Common myeloid progenitor, CD34-positive (primary cell): ENCODE results near the gene NFKB1.

Source experiments
- CTCF ChIA-PET: fragments of 350-600 bp; sonication (Branson Sonifier 250); formaldehyde crosslinking; loops from one replicate; lab custom pipeline; 2021; ENCODE audit warnings: antibody characterized with exemption; lab: Charles Lee
- POLR2A ChIA-PET: fragments of 350-600 bp; sonication (Branson Sonifier 250); formaldehyde crosslinking; loops from one replicate; lab custom pipeline; 2021; ENCODE audit warnings: antibody characterized with exemption; lab: Charles Lee
- DNase-seq, 3 donors: peaks; one replicate each; pipeline versions ENCODE4 v3.0.0 to v3.0.0-alpha.2; 2013
- H3K27ac ChIP-seq, 2 experiments: 1 replicate in 1 of 2; 2 replicates in 1 of 2; pipeline ENCODE4 v1.7.0; 2013; ENCODE audit warnings: inconsistent platforms in 2 of 2, low read length in 2 of 2, mild to moderate bottlenecking in 2 of 2, low read depth in 1 of 2, moderate library complexity in 1 of 2; ENCODE audit not compliant: severe bottlenecking in 2 of 2, insufficient read depth in 1 of 2, poor library complexity in 1 of 2
- H3K27me3 ChIP-seq, 5 experiments: replicated peaks in 2 of 5; 1 replicate in 3 of 5; 2 replicates in 2 of 5; pipeline versions ENCODE4 v1.6.1 to v1.7.0; 2013; ENCODE audit warnings: low read length in 4 of 5, mild to moderate bottlenecking in 2 of 5, moderate library complexity in 2 of 5, inconsistent platforms in 1 of 5; ENCODE audit not compliant: insufficient read depth in 5 of 5, control insufficient read depth in 4 of 5
- H3K36me3 ChIP-seq, 4 experiments: 1 replicate in 2 of 4; 2 replicates in 2 of 4; pipeline versions ENCODE4 v1.6.1 to v1.7.0; 2013; ENCODE audit warnings: low read length in 3 of 4, control low read depth in 1 of 4, mild to moderate bottlenecking in 1 of 4; ENCODE audit not compliant: control insufficient read depth in 4 of 4, insufficient read depth in 4 of 4
- H3K4me1 ChIP-seq, 4 experiments: 1 replicate in 3 of 4; 2 replicates in 1 of 4; pipeline versions ENCODE4 v1.6.1 to v1.7.1; 2013; ENCODE audit warnings: low read length in 3 of 4, mild to moderate bottlenecking in 3 of 4, control low read depth in 1 of 4, inconsistent platforms in 1 of 4, moderate library complexity in 1 of 4; ENCODE audit not compliant: control insufficient read depth in 4 of 4, insufficient read depth in 4 of 4; ENCODE audit errors: control extremely low read depth in 1 of 4
- H3K4me3 ChIP-seq, 7 experiments: 1 replicate in 4 of 7; 2 replicates in 3 of 7; pipeline versions ENCODE4 v1.5.1 to v1.7.0; 2013; ENCODE audit warnings: mild to moderate bottlenecking in 7 of 7, low read length in 6 of 7, moderate library complexity in 6 of 7, inconsistent platforms in 2 of 7, low read depth in 2 of 7, control low read depth in 1 of 7; ENCODE audit not compliant: insufficient read depth in 4 of 7, control insufficient read depth in 1 of 7; ENCODE audit errors: extremely low read depth in 1 of 7
- H3K9me3 ChIP-seq, 5 experiments: 1 replicate in 4 of 5; 2 replicates in 1 of 5; pipeline versions ENCODE4 v1.6.1 to v1.7.1; 2013; ENCODE audit warnings: low read length in 4 of 5, mild to moderate bottlenecking in 2 of 5, inconsistent platforms in 1 of 5, low read depth in 1 of 5, moderate library complexity in 1 of 5; ENCODE audit not compliant: control insufficient read depth in 4 of 5, insufficient read depth in 2 of 5; ENCODE audit errors: control extremely low read depth in 1 of 5
- WGBS: methylation state at CpG from one replicate; pipeline ENCODE4 v1.1.5; 2013; ENCODE audit not compliant: insufficient coverage; 5-methylcytosine and 5-hydroxymethylcytosine counted together

NFKB1 gene

DNA sequence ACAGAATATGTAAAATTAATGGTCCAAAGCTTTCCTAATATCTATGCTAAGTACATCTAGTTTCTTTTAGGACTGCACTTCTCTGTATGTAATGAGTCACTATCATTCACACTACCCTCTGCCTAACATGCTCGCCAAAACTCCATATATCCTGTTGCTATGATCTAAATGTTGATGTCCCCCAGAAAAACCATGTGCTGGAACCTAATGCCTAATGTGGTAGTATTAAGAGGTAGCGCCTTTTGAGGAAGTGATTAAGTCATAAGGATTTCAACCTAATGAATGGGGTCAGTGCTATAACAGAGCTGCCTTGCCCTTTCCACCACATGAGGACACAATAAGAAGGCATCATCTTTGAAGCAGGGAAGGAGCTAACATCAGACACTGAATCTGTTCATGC lies 34.9 kb upstream of the NFKB1 start:
- Histone ChIP-seq H3K27me3 (no peaks in the 10 kb centered on the region), H3K4me1 (no peaks in the 10 kb centered on the region), H3K27ac (no peak overlapping the region), H3K36me3 (no peaks in the 10 kb centered on the region), H3K9me3 (peaks cover 0 to 3% (median 0%) of the 10 kb centered on the region in 5 experiments), H3K4me3 (no peak overlapping the region)
- ChIA-PET POLR2A (no interaction called here), CTCF (no interaction called here)
- DNase-seq, result peak in 2 of 3 donors; percentile 23 to 36
- 100% methylated on average over 1 of the region's 2 CpGs for WGBS

DNA sequence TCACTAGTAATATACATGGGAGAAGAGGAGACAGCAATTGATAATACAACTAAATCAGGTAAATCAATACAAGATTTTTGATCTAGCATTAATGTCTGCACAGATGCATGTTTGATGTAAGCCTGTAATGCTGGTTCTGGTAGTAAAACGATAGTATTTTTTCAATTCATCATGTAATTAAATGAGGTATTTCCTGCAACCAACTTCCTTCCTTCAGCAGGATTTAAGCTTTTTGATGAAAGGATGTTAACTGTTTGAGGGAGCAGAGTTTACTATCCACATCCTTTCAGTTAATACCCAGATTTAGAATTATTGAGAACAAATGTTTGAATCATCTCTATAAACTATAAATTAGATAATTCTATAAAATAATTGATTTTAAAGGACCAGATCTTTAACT lies 31.4 kb upstream of the NFKB1 start:
- CTCF ChIA-PET, result interaction anchor here (1.2 kb wide), 1 partner anchor 78 kb away, joined by 5 read pairs; no protein-coding TSS in a partner anchor
- Histone ChIP-seq H3K36me3 (no peaks in the 10 kb centered on the region), H3K27ac (no peak overlapping the region), H3K4me1 (no peaks in the 10 kb centered on the region), H3K9me3 (peaks cover 0 to 4% (median 0%) of the 10 kb centered on the region in 5 experiments), H3K27me3 (no peaks in the 10 kb centered on the region), H3K4me3 (no peak overlapping the region)
- no CpG with 5 or more reads among the region's 1 CpG for WGBS
- no peak for DNase-seq
- POLR2A ChIA-PET, result no interaction called here

DNA sequence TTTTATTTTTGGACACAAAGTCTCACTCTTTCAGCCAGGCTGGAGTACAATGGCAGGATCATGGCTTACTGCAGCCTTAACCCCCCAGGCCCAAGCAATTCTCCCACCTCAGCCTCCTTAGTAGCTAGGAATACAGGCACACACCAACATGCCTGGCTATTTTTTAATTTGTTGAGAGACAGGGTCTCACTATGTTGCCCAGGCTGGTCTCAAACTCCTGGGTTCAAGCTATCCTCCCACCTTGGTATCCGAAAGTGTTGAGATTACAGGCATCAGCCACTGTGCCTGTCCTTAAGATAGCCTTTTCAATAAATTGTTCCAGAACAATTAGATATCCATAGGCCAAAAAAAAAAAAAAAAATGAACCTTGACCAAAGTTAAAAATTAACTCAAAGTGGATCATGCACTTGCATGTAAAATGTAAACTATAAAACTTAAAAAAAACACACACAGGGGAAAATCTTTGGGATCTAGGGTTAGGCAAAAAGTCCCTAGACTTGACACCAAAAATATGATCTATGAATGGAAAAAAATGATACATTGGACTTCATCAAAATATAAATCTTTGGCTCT lies 28.6 kb upstream of the NFKB1 start:
- Histone ChIP-seq H3K27ac (no peak overlapping the region), H3K4me1 (no peaks in the 10 kb centered on the region), H3K27me3 (no peaks in the 10 kb centered on the region), H3K4me3 (no peak overlapping the region), H3K9me3 (peaks cover 0 to 18% (median 2%) of the 10 kb centered on the region in 5 experiments), H3K36me3 (no peaks in the 10 kb centered on the region)
- no peak for DNase-seq
- CTCF ChIA-PET, result no interaction called here
- WGBS, result 100% methylated on average over 1 of the region's 1 CpG
- POLR2A ChIA-PET, result no interaction called here

DNA sequence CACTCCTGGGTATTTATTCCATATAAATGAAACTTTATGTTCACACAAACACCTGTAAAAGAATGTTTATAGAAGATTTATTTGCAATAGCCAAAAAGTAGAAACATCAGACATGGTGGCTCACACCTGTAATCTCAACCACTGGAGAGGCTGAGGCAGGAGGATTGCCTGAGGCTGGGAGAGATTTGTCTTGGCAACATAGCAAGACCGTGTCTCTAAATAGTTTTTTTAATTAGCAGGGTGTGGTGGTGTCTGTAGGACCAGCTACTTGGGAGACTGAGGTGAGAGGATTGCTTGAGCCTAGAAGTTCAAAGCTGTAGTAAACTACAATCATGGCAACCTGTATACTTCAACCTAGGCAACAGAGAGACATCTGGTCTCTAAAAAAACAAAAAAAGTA lies 27.7 kb upstream of the NFKB1 start:
- no CpG with 5 or more reads among the region's 1 CpG for WGBS
- no peaks in the 10 kb centered on the region for H3K27me3 ChIP-seq
- no peak overlapping the region for H3K4me3 ChIP-seq
- no peaks in the 10 kb centered on the region for H3K4me1 ChIP-seq
- H3K36me3 ChIP-seq, result no peaks in the 10 kb centered on the region
- H3K27ac ChIP-seq, result no peak overlapping the region
- H3K9me3 ChIP-seq, result peaks cover 0 to 18% (median 2%) of the 10 kb centered on the region in 5 experiments
- DNase-seq, result no peak
- ChIA-PET POLR2A (no interaction called here), CTCF (interaction anchor here (0.6 to 1.7 kb wide), 3 partner anchors 25 to 582 kb away, joined by 3 to 4 read pairs (median 4); no protein-coding TSS in a partner anchor)

DNA sequence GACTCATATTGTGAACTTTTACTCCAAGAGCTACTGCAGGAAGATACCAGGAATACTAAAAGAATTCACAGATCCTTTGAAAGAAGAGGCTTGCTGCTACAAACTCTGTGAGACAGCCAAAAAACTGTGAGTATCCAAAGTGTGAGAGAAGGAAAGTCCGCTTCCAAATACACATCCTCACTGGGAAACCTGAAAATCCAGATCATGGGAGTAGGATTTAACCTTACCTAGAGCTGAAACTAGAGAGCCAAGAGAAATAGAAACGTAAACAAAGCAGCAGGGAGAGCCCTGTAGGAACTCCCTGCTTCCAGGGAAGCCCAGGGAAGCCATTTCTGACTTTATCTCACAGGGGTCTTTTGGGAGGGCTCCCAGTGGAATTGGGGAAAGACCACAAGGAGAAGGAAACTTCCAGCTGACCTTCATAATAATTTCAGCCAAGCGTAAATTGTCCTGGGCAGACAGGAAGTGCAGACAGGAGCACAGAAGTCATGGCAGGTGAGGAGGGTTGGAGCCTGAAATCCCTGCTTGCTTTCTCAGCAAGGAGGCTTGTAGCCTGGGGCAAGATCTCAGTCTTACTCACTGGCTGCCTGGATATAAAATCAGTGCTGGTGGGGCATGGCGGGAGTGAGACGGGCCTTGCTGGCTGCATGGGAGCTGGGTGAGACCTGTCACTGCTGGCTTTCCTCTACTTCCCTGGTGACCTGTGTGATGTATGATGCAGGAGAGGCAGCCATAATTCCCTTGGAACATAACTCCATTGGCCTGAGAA lies 26.2 kb upstream of the NFKB1 start:
- Histone ChIP-seq H3K27me3 (no peaks in the 10 kb centered on the region), H3K4me3 (no peak overlapping the region), H3K27ac (no peak overlapping the region), H3K36me3 (no peaks in the 10 kb centered on the region), H3K9me3 (peaks cover 0 to 18% (median 2%) of the 10 kb centered on the region in 5 experiments), H3K4me1 (no peaks in the 10 kb centered on the region)
- ChIA-PET CTCF (interaction anchor here (1.2 to 1.7 kb wide), 4 partner anchors 25 to 69 kb away, joined by 3 to 4 read pairs (median 4); no protein-coding TSS in a partner anchor), POLR2A (no interaction called here)
- no peak for DNase-seq
- WGBS, result 100% methylated on average over 2 of the region's 5 CpGs

DNA sequence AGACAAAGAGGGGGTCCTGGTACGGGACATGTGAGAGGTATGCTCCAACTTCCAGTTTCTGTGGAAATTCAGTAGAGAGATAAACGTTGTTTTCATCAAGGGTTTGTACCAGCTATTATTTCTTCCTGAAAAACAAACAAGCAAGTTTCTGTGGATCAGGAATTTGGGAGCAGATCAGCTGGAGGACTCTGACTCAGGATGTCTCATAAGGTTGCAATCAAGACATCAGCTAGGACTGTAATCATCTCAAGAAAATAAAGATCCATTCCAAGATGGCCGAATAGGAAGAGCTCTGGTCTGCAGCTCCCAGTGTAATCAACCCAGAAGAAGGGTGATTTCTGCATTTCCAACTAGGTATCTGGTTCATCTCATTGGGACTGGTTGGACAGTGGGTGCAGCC lies 23.5 kb upstream of the NFKB1 start:
- Histone ChIP-seq H3K9me3 (peaks cover 0 to 18% (median 2%) of the 10 kb centered on the region in 5 experiments), H3K4me1 (no peaks in the 10 kb centered on the region), H3K36me3 (no peaks in the 10 kb centered on the region), H3K27ac (no peak overlapping the region), H3K4me3 (no peak overlapping the region), H3K27me3 (no peaks in the 10 kb centered on the region)
- no peak for DNase-seq
- WGBS, result 100% methylated on average over 3 of the region's 3 CpGs
- ChIA-PET POLR2A (no interaction called here), CTCF (interaction anchor here (2.3 kb wide), 1 partner anchor 23 kb away, joined by 6 read pairs; the partner anchor contains the start of gene NFKB1)

DNA sequence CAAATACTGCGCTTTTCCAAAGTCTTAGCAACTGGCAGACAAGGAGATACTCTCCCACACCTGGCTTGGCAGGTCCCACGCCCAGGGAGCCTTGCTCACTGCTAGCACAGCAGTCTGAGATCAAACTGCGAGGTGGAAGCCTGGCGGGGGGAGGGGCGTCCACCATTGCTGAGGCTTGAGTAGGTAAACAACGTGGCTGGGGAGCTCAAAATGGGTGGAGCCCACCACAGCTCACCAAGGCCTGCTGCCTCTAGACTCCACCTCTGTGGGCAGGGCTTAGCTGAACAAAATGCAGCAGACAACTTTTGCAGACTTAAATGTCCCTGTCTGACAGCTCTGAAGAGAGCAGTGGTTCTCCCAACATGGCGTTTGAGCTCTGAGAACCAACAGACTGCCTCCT lies 23.0 kb upstream of the NFKB1 start:
- H3K27me3 ChIP-seq, result no peaks in the 10 kb centered on the region
- H3K4me1 ChIP-seq, result no peaks in the 10 kb centered on the region
- H3K36me3 ChIP-seq, result no peaks in the 10 kb centered on the region
- 84% methylated on average over 4 of the region's 7 CpGs for WGBS
- no peak for DNase-seq
- no peak overlapping the region for H3K4me3 ChIP-seq
- no peak overlapping the region for H3K27ac ChIP-seq
- POLR2A ChIA-PET, result no interaction called here
- CTCF ChIA-PET, result interaction anchor here (1.1 to 2.3 kb wide), 2 partner anchors 15 to 22 kb away, joined by 3 to 6 read pairs; partner anchors contain the start of gene NFKB1
- peaks cover 0 to 18% (median 5%) of the 10 kb centered on the region in 5 experiments for H3K9me3 ChIP-seq
